Thoracic aorta (tissue), 2 donors: ENCODE results near the gene ATP6V0D1. TPM values are rescaled to one million over a fixed set of nuclear protein-coding genes. Genes with fewer than 3 reads are reported as not detected.

ENCODE experiments used
- ATAC-seq: fragments of 150-250 bp; one replicate; pipeline ENCODE4 v1.8.0; 2017; ENCODE audit warnings: low read depth; ENCODE audit not compliant: insufficient number of reproducible peaks, low FRiP score
- DNase-seq: peaks from one replicate; pipeline ENCODE4 v3.0.0-alpha.2; 2020; ENCODE audit warnings: low spot score
- H3K27ac ChIP-seq, 2 donors: fragments of 200-600 bp; sonication (generic); 1 replicate in 1 of 2; 2 replicates in 1 of 2; pipeline ENCODE4 v1.5.1; 2016; ENCODE audit warnings: mild to moderate bottlenecking in 2 of 2, moderate library complexity in 2 of 2
- H3K27me3 ChIP-seq: fragments of 200-600 bp; sonication (generic); replicated peaks from 2 replicates; pipeline ENCODE4 v1.6.0; 2016; ENCODE audit warnings: mild to moderate bottlenecking; ENCODE audit not compliant: insufficient read depth
- H3K36me3 ChIP-seq: fragments of 200-600 bp; sonication (generic); one replicate; pipeline ENCODE4 v1.5.1; 2016
- H3K4me1 ChIP-seq, 2 donors: fragments of 200-600 bp; sonication (generic); 1 replicate in 1 of 2; 2 replicates in 1 of 2; pipeline versions ENCODE4 v1.5.1 to v1.6.0; 2016; ENCODE audit warnings: low read depth in 2 of 2, mild to moderate bottlenecking in 1 of 2; ENCODE audit not compliant: control insufficient read depth in 1 of 2
- H3K4me3 ChIP-seq: fragments of 200-600 bp; sonication (generic); 2 replicates; pipeline ENCODE4 v1.5.1; 2016; ENCODE audit warnings: mild to moderate bottlenecking
- H3K9me3 ChIP-seq: fragments of 200-600 bp; sonication (generic); 2 replicates; pipeline ENCODE4 v1.5.1; 2016
- total RNA-seq, 2 donors: library from RNA; depleted of rRNA; stranded (reverse); fragments of >200 nt; gene quantifications; one replicate each; pipeline versions ENCODE4 v1.1.0 to v1.2.3, GENCODE V29; 2016
- TF ChIP-seq, protein P1 (sequence below): fragments of 200-600 bp; sonication (generic); IDR thresholded peaks from one replicate; pipeline ENCODE4 v1.5.1; 2019; ENCODE audit warnings: antibody characterized with exemption

The ATP6V0D1 gene
- total RNA-seq, 2 donors from 2014 or later: 68.6 to 72.7 TPM

DNA sequence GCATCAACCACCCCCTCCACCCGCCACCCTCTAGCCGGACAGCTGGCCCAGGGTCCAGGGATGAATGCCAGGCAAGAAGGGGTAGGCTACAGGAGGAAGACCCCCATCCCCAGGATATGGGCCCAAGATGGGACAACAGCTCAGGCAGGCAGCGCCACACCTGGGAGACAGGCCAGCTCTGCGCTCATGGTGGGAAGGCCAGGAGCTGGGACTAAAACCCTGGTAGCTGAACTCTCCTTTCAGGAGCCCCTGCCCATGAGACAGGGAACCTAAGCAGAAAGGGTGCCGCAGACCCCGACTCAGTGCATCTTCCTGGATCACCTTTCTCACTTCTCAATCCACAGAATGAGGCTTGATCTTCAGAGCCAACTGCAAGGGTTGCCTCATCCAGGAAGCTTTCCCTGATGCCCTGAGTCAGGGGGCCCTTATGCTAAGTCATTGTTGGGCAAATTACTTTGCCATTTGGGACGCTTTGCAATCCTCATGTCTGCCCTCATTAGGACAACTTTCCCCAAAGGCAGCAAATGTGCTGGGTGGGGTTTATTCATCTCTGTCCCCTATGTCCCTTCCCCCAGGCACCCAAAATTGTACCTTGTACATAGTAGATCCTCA lies 73.7 kb downstream of the ATP6V0D1 start:
- Histone ChIP-seq H3K9me3 (no peaks in the 10 kb centered on the region), H3K27me3 (no peaks in the 10 kb centered on the region), H3K4me3 (no peak overlapping the region), H3K36me3 (no peaks in the 10 kb centered on the region), H3K4me1 (no peaks in the 10 kb centered on the region), H3K27ac (no peak overlapping the region)
- ATAC-seq (no peak), DNase-seq (no peak)
- TF ChIP-seq, protein P1, sequence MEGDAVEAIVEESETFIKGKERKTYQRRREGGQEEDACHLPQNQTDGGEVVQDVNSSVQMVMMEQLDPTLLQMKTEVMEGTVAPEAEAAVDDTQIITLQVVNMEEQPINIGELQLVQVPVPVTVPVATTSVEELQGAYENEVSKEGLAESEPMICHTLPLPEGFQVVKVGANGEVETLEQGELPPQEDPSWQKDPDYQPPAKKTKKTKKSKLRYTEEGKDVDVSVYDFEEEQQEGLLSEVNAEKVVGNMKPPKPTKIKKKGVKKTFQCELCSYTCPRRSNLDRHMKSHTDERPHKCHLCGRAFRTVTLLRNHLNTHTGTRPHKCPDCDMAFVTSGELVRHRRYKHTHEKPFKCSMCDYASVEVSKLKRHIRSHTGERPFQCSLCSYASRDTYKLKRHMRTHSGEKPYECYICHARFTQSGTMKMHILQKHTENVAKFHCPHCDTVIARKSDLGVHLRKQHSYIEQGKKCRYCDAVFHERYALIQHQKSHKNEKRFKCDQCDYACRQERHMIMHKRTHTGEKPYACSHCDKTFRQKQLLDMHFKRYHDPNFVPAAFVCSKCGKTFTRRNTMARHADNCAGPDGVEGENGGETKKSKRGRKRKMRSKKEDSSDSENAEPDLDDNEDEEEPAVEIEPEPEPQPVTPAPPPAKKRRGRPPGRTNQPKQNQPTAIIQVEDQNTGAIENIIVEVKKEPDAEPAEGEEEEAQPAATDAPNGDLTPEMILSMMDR: no peak

DNA sequence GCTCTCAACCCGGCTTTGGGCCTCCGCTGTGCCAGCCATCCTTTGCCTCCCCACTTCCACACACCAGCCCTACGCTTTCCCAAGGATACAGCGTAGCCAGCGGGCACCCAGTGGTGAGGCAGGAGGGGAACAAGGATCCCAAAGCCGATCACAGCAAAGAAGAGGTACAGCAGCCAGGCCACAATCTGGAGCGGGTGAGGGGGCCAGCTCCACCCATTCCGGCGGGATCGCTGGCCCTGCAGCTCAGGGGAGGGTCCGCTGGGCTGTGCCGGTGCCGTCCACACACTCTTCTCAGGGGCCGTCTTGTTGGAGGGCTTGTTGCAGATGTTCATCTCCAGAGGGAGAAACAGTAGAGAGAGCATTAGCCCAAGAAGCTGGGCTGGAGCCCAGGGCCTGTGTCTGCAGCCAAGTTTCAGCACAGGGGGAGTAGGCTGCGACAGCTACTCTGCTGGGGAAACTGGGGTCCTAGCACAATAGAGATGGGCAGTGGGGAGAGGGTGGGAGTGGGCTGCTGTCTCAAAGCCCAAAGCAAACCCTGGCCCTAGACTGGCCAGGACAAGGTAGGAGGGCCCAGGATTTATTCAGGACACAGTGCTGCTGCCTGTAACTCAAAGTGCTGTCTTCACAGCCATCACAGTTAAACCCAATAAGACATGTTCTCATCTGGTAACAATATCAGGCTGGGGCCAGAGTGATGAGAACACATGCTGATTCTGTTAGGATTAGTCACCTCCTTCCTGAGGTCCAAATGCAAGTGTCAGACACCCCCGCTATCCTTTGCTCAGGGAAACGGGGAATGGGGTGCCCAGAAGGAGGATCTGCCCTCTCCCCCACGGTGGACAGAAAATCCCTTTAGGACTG lies 74.6 kb downstream of the ATP6V0D1 start:
- TF ChIP-seq, protein P1: no peak
- no peak for DNase-seq
- Histone ChIP-seq H3K9me3 (no peaks in the 10 kb centered on the region), H3K27ac (no peak overlapping the region), H3K4me3 (no peak overlapping the region), H3K27me3 (no peaks in the 10 kb centered on the region), H3K4me1 (no peaks in the 10 kb centered on the region), H3K36me3 (no peaks in the 10 kb centered on the region)
- ATAC-seq: no peak

DNA sequence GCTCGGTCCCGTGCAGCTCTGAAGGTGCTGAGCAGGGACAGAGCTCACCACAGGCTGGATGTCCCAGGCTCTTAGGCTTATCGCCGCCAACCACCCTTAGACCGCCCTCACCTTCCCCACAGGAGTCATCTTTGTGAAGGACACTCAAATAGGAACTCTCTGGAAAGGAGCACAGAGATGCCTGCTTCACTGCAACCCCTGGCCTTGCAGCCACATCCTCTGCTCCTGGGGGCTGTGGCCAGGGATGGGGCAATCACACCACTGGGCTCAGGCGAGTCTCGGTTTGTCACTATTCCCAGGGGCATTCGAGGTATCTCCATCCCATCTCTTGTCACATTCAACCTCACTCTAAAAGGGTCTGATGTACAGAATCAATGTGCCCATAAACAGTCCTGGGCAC lies 75.6 kb downstream of the ATP6V0D1 start:
- DNase-seq (no peak), ATAC-seq (no peak)
- Histone ChIP-seq H3K27ac (no peak overlapping the region), H3K4me3 (no peak overlapping the region), H3K27me3 (no peaks in the 10 kb centered on the region), H3K36me3 (no peaks in the 10 kb centered on the region), H3K9me3 (no peaks in the 10 kb centered on the region), H3K4me1 (no peaks in the 10 kb centered on the region)
- TF ChIP-seq, protein P1: no peak

DNA sequence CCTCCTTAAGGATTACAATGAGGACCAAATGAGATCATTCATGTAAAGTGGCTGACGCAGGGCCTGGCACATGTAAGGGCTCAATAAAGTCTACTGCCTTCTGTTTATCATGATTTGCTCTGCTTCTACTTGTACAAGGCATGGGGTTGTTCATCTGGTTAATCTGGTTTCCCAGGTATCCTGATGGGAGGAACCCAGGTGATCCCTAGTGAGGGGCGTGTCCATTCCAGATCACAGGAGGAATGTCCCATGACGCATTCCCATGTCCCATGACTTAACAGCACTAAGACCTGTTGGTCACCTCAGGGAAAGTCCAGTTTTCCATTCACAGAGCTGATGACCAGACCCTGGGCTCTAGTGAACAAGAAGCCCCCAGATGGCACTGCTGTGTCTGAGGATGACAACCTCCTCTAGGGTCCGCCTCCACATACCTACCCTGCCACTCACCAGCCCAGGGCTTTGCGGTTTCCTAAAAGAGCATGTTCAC lies 76.2 kb downstream of the ATP6V0D1 start:
- no peak overlapping the region for H3K27ac ChIP-seq
- no peak overlapping the region for H3K4me3 ChIP-seq
- TF ChIP-seq, protein P1: no peak
- no peaks in the 10 kb centered on the region for H3K27me3 ChIP-seq
- no peaks in the 10 kb centered on the region for H3K4me1 ChIP-seq
- DNase-seq (no peak), ATAC-seq (no peak)
- no peaks in the 10 kb centered on the region for H3K36me3 ChIP-seq
- no peaks in the 10 kb centered on the region for H3K9me3 ChIP-seq

DNA sequence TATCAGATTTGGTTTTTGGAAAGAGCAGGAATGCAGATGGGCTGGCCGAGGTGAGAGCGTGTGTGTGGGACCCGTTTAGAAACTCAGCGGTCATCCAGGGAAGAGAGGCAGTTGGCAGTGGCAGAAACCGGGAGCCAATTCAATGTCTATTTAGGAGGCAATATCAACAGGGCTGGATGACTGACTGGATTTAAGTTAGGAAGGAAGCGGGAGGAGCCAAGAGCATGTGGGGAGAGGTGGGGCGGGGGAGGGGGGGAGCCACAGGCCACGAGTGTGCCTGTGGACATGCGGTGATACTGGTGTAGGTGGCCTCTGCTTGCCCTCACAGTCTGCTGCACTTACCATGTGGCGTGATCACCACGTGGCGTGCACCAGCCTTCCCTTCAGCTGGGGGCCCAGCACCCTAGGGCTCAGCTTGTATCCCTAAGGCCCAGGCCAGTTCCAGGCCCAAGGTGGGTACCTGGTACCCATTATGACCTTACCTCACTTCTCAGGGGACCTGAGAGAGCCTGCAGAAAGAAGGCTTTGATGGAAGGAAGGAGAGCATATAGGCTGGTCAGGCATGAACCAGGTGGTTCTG lies 76.9 kb downstream of the ATP6V0D1 start:
- TF ChIP-seq, protein P1: no peak
- DNase-seq: no peak

More for the DNA sequence above, 76.9 kb downstream of the ATP6V0D1 start:
- no peaks in the 10 kb centered on the region for H3K9me3 ChIP-seq
- no peaks in the 10 kb centered on the region for H3K27me3 ChIP-seq
- no peaks in the 10 kb centered on the region for H3K4me1 ChIP-seq
- H3K36me3 ChIP-seq: no peaks in the 10 kb centered on the region
- H3K27ac ChIP-seq: no peak overlapping the region
- H3K4me3 ChIP-seq: no peak overlapping the region
- no peak for ATAC-seq
